OCI-LY1 (cell line): ENCODE data around the gene TEX9.

Experiments
- CTCF ChIP-seq: fragments of 200-600 bp; sonication (generic), shearing (Covaris generic); IDR thresholded peaks from 2 replicates; pipeline ENCODE4 v1.5.1; 2017; ENCODE audit warnings: mild to moderate bottlenecking, antibody characterized with exemption, low read length, moderate library complexity, mixed read lengths
- EZH2 ChIP-seq: fragments of 200-600 bp; sonication (generic), shearing (Covaris generic); IDR thresholded peaks from 2 replicates; pipeline ENCODE4 v1.8.0; 2017; ENCODE audit warnings: borderline replicate concordance, mixed run types, mild to moderate bottlenecking, antibody characterized with exemption, low read length, moderate library complexity, mixed read lengths

- TF ChIP-seq EZH2: no peak
- no peak for TF ChIP-seq CTCF
Observed at GRCh38 chr15:56337084-56337725, 28.0 kb upstream of the TEX9 start.
